Esophagus muscularis mucosa (tissue), 4 donors: ENCODE measurements around the gene FOXO3. TPM values are rescaled to one million over a fixed set of nuclear protein-coding genes. Genes with fewer than 3 reads are reported as not detected.

Experiments
- DNase-seq: peaks from one replicate; pipeline ENCODE4 v3.0.0-alpha.2; 2017; ENCODE audit errors: extremely low spot score
- H3K27ac ChIP-seq, 4 donors: fragments of 200-600 bp; sonication (generic); replicated peaks in 1 of 4; 1 replicate in 3 of 4; 2 replicates in 1 of 4; pipeline ENCODE4 v1.5.1; 2016 to 2019; ENCODE audit warnings: mild to moderate bottlenecking in 1 of 4
- H3K27me3 ChIP-seq, 4 donors: fragments of 200-600 bp; sonication (generic); one replicate each; pipeline versions ENCODE4 v1.5.1 to v1.6.0; 2016 to 2019
- H3K36me3 ChIP-seq, 4 donors: fragments of 200-600 bp; sonication (generic); one replicate each; pipeline ENCODE4 v1.5.1; 2016 to 2019
- H3K4me1 ChIP-seq, 4 donors: fragments of 200-600 bp; sonication (generic); one replicate each; pipeline ENCODE4 v1.5.1; 2016 to 2019
- H3K4me3 ChIP-seq, 4 donors: fragments of 200-600 bp; sonication (generic); 1 replicate in 2 of 4; 2 replicates in 2 of 4; pipeline ENCODE4 v1.5.1; 2016 to 2019; ENCODE audit warnings: mild to moderate bottlenecking in 4 of 4, moderate library complexity in 1 of 4
- H3K9me3 ChIP-seq, 4 donors: fragments of 200-600 bp; sonication (generic); 1 replicate in 3 of 4; 2 replicates in 1 of 4; pipeline ENCODE4 v1.5.1; 2016 to 2019
- CTCF ChIP-seq, 3 experiments: fragments of 200-600 bp in 2 of 3; fragments of 450-650 bp in 1 of 3; sonication (generic) in 2 of 3; IDR thresholded peaks; one replicate each; pipeline ENCODE4 v1.5.1; 2017 to 2019; ENCODE audit warnings: antibody characterized with exemption in 3 of 3, mild to moderate bottlenecking in 2 of 3, moderate library complexity in 1 of 3
- EP300 ChIP-seq: sonication (generic); formaldehyde crosslinking; IDR thresholded peaks from one replicate; pipeline ENCODE4 v1.6.1; 2017; ENCODE audit warnings: antibody characterized with exemption
- POLR2A ChIP-seq: fragments of 450-650 bp; IDR thresholded peaks from one replicate; pipeline ENCODE4 v1.6.1; 2017; ENCODE audit warnings: antibody characterized with exemption, moderate library complexity, mild to moderate bottlenecking, low read depth
- POLR2AphosphoS5 ChIP-seq, 2 donors: sonication (generic); formaldehyde crosslinking; IDR thresholded peaks; one replicate each; pipeline ENCODE4 v1.6.1; 2017; ENCODE audit warnings: antibody characterized with exemption in 2 of 2
- WGBS: methylation state at CpG from one replicate; pipeline ENCODE4 v1.1.5; 2018; 5-methylcytosine and 5-hydroxymethylcytosine counted together
- intact Hi-C: fragments of 100-400 bp; cut with DNase I; formaldehyde crosslinking; loops from one replicate; pipeline ENCODE4 v1.15.1; 2023
- total RNA-seq, 4 donors: library from RNA; depleted of rRNA; stranded (reverse); fragments of >200 nt; gene quantifications; one replicate each; pipeline versions ENCODE4 v1.1.0 to v1.2.1, GENCODE V29; 2016

FOXO3 gene
- total RNA-seq, 4 donors from 2014 or later = 92.2 to 154 (median 122) TPM

GRCh38 chr6:108694816-108695215 is 134.1 kb downstream of the FOXO3 start:
- no peaks in the 10 kb centered on the region for H3K9me3 ChIP-seq
- intact Hi-C loops = no loop called here
- H3K27me3 ChIP-seq = no peaks in the 10 kb centered on the region
- DNase-seq = no peak
- no peak for TF ChIP-seq CTCF (IDR thresholded peaks at IDR 0.05)
- TF ChIP-seq POLR2A = no peak
- no peak for TF ChIP-seq POLR2AphosphoS5 (IDR thresholded peaks at IDR 0.05)
- TF ChIP-seq EP300 = no peak
- H3K36me3 ChIP-seq = peaks cover 0 to 20% (median 6%) of the 10 kb centered on the region in 4 donors
- no peak overlapping the region for H3K27ac ChIP-seq
- 82% methylated on average over 6 of the region's 6 CpGs for WGBS
- H3K4me3 ChIP-seq = no peak overlapping the region
- peaks cover 2 to 29% (median 13%) of the 10 kb centered on the region in 4 donors for H3K4me1 ChIP-seq

GRCh38 chr6:108697561-108698161 is 136.9 kb downstream of the FOXO3 start:
- intact Hi-C loops = no loop called here
- 87% methylated on average over 15 of the region's 15 CpGs for WGBS
- no peak overlapping the region for H3K4me3 ChIP-seq
- no peak for DNase-seq
- TF ChIP-seq CTCF (IDR thresholded peaks at IDR 0.05) (no peak), POLR2AphosphoS5 (IDR thresholded peaks at IDR 0.05) (no peak), POLR2A (no peak), EP300 (no peak)
- peaks cover 0 to 11% (median 3%) of the 10 kb centered on the region in 4 donors for H3K36me3 ChIP-seq
- no peaks in the 10 kb centered on the region for H3K27me3 ChIP-seq
- H3K4me1 ChIP-seq = peaks cover 0 to 16% (median 0%) of the 10 kb centered on the region in 4 donors
- peaks cover 0 to 19% (median 15%) of the 10 kb centered on the region in 4 donors for H3K9me3 ChIP-seq
- H3K27ac ChIP-seq = no peak overlapping the region

GRCh38 chr6:108698593-108699289 is 138.0 kb downstream of the FOXO3 start:
- Histone ChIP-seq H3K4me1 (peaks cover 0 to 16% (median 0%) of the 10 kb centered on the region in 4 donors), H3K9me3 (peaks cover 0 to 26% (median 15%) of the 10 kb centered on the region in 4 donors), H3K27me3 (no peaks in the 10 kb centered on the region), H3K4me3 (no peak overlapping the region), H3K27ac (no peak overlapping the region), H3K36me3 (peaks cover 0 to 8% (median 3%) of the 10 kb centered on the region in 4 donors)
- intact Hi-C loops = no loop called here
- 96% methylated on average over 11 of the region's 11 CpGs for WGBS
- TF ChIP-seq POLR2AphosphoS5 (IDR thresholded peaks at IDR 0.05) (no peak), POLR2A (no peak), EP300 (no peak), CTCF (IDR thresholded peaks at IDR 0.05) (no peak)
- DNase-seq = no peak

- no peak overlapping the region for H3K4me3 ChIP-seq
- 79% methylated on average over 17 of the region's 17 CpGs for WGBS
- H3K27ac ChIP-seq = no peak overlapping the region
- intact Hi-C loops = no loop called here
- TF ChIP-seq EP300 = no peak
- no peak for TF ChIP-seq CTCF (IDR thresholded peaks at IDR 0.05)
- TF ChIP-seq POLR2A = no peak
- TF ChIP-seq POLR2AphosphoS5 (IDR thresholded peaks at IDR 0.05) = no peak
- DNase-seq = no peak
- H3K9me3 ChIP-seq = peaks cover 0 to 26% (median 15%) of the 10 kb centered on the region in 4 donors
- H3K4me1 ChIP-seq = peaks cover 0 to 16% (median 0%) of the 10 kb centered on the region in 4 donors
- no peaks in the 10 kb centered on the region for H3K27me3 ChIP-seq
- peaks cover 0 to 7% (median 3%) of the 10 kb centered on the region in 4 donors for H3K36me3 ChIP-seq
These were observed 138.7 kb downstream of the FOXO3 start for GRCh38 chr6:108699290-108700041.
